ENCODE measurements around the gene ARL17B.

DNA sequence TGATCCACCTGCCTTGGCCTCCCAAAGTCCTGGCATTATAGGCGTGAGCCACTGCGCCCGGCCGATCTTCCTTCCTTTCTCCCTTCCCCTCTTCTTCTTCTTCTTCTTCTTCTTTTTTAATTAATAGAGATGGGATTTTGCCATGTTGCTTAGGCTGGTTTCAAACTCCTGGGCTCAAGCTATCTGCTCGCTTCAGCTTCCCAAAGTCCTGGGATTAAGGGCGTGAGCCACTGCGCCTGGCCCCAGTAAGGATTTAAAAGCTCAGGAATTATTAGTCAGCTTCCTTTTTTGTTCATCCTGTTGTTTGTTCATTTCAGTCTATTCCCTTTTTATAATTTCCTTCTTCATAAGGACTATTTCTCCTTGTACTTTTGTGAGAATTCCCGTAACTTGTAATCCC lies 99.3 kb downstream of the ARL17B start:
- TF ChIP-seq, protein P1, sequence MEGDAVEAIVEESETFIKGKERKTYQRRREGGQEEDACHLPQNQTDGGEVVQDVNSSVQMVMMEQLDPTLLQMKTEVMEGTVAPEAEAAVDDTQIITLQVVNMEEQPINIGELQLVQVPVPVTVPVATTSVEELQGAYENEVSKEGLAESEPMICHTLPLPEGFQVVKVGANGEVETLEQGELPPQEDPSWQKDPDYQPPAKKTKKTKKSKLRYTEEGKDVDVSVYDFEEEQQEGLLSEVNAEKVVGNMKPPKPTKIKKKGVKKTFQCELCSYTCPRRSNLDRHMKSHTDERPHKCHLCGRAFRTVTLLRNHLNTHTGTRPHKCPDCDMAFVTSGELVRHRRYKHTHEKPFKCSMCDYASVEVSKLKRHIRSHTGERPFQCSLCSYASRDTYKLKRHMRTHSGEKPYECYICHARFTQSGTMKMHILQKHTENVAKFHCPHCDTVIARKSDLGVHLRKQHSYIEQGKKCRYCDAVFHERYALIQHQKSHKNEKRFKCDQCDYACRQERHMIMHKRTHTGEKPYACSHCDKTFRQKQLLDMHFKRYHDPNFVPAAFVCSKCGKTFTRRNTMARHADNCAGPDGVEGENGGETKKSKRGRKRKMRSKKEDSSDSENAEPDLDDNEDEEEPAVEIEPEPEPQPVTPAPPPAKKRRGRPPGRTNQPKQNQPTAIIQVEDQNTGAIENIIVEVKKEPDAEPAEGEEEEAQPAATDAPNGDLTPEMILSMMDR (conservative IDR thresholded peaks at IDR 0.05; ENCODE audit: low read length) = no peak
- TF ChIP-seq EZH2phosphoT487 (IDR thresholded peaks at IDR 0.05; ENCODE audit: borderline replicate concordance, low read depth, low read length) = no peak

Measured in OCI-LY7 (cell line).